Neuronal stem cell (in vitro differentiated cells): Measurements from ENCODE around the gene SPACA7. TPM values are rescaled to one million over a fixed set of nuclear protein-coding genes. Genes with fewer than 3 reads are reported as not detected.

ENCODE experiments used
- DNase-seq: peaks from one replicate; pipeline ENCODE4 v3.0.0-alpha.2; 2013; ENCODE audit warnings: low spot score
- H2AFZ ChIP-seq: one replicate; pipeline ENCODE4 v1.6.1; 2013; ENCODE audit warnings: mild to moderate bottlenecking, low read length, inconsistent platforms
- H2AK5ac ChIP-seq: 2 replicates; pipeline ENCODE4 v1.6.1; 2013; ENCODE audit warnings: low read depth, mild to moderate bottlenecking, inconsistent platforms, low read length, moderate library complexity, mixed read lengths
- H2BK120ac ChIP-seq: 2 replicates; pipeline ENCODE4 v1.6.1; 2013; ENCODE audit warnings: low read depth, mild to moderate bottlenecking, inconsistent platforms, low read length, moderate library complexity, mixed read lengths
- H2BK12ac ChIP-seq: one replicate; pipeline ENCODE4 v1.6.1; 2013; ENCODE audit warnings: low read length, inconsistent platforms
- H2BK15ac ChIP-seq: 2 replicates; pipeline ENCODE4 v1.6.1; 2013; ENCODE audit warnings: mild to moderate bottlenecking, low read length, inconsistent platforms, mixed read lengths
- H2BK5ac ChIP-seq: one replicate; pipeline ENCODE4 v1.6.1; 2013; ENCODE audit warnings: inconsistent platforms, mild to moderate bottlenecking, low read length, moderate library complexity
- H3K14ac ChIP-seq: one replicate; pipeline ENCODE4 v1.6.1; 2013; ENCODE audit warnings: low read length, inconsistent platforms
- H3K18ac ChIP-seq: 2 replicates; pipeline ENCODE4 v1.6.1; 2013; ENCODE audit warnings: low read length, inconsistent platforms
- H3K23ac ChIP-seq: 2 replicates; pipeline ENCODE4 v1.6.1; 2013; ENCODE audit warnings: low read depth, mild to moderate bottlenecking, mixed read lengths, low read length, inconsistent platforms; ENCODE audit not compliant: poor library complexity
- H3K27ac ChIP-seq: replicated peaks from 3 replicates; pipeline ENCODE4 v1.5.1; 2013; ENCODE audit warnings: low read length, inconsistent platforms
- H3K27me3 ChIP-seq, 3 experiments: 2 replicates each; pipeline ENCODE4 v1.6.1; 2013; ENCODE audit warnings: low read length in 3 of 3, mild to moderate bottlenecking in 2 of 3, inconsistent platforms in 1 of 3, low read depth in 1 of 3, mixed read lengths in 1 of 3, moderate library complexity in 1 of 3; ENCODE audit not compliant: control insufficient read depth in 3 of 3, insufficient read depth in 3 of 3
- H3K36me3 ChIP-seq, 2 donors: replicated peaks in 1 of 2; 2 replicates each; pipeline ENCODE4 v1.6.1; 2013; ENCODE audit warnings: low read length in 2 of 2; ENCODE audit not compliant: control insufficient read depth in 2 of 2, insufficient read depth in 2 of 2
- H3K4ac ChIP-seq: 2 replicates; pipeline ENCODE4 v1.6.1; 2013; ENCODE audit warnings: inconsistent platforms, mild to moderate bottlenecking, low read length, moderate library complexity
- H3K4me1 ChIP-seq, 2 donors: 1 replicate in 1 of 2; 2 replicates in 1 of 2; pipeline ENCODE4 v1.6.1; 2013; ENCODE audit warnings: low read length in 2 of 2, low read depth in 1 of 2; ENCODE audit not compliant: control insufficient read depth in 2 of 2, insufficient read depth in 1 of 2
- H3K4me2 ChIP-seq: one replicate; pipeline ENCODE4 v1.6.1; 2013; ENCODE audit warnings: mild to moderate bottlenecking, low read length, inconsistent platforms; ENCODE audit not compliant: insufficient read depth, poor library complexity, severe bottlenecking
- H3K4me3 ChIP-seq, 2 donors: 2 replicates each; pipeline ENCODE4 v1.5.1; 2013; ENCODE audit warnings: low read length in 2 of 2, mild to moderate bottlenecking in 2 of 2, inconsistent platforms in 1 of 2, moderate library complexity in 1 of 2
- H3K79me1 ChIP-seq: one replicate; pipeline ENCODE4 v1.6.1; 2013; ENCODE audit warnings: low read depth, mild to moderate bottlenecking, inconsistent platforms, low read length, moderate library complexity
- H3K9ac ChIP-seq: one replicate; pipeline ENCODE4 v1.6.1; 2013; ENCODE audit warnings: mild to moderate bottlenecking, low read depth, low read length, inconsistent platforms; ENCODE audit not compliant: poor library complexity
- H3K9me3 ChIP-seq, 2 donors: replicated peaks in 1 of 2; 2 replicates each; pipeline versions ENCODE3 to v1.6.1; 2013; ENCODE audit warnings: low read length in 2 of 2, mild to moderate bottlenecking in 2 of 2, inconsistent platforms in 1 of 2, low read depth in 1 of 2, mixed read lengths in 1 of 2, moderate library complexity in 1 of 2; ENCODE audit not compliant: control insufficient read depth in 2 of 2, insufficient read depth in 1 of 2
- H4K8ac ChIP-seq: one replicate; pipeline ENCODE4 v1.6.1; 2013; ENCODE audit warnings: low read depth, mild to moderate bottlenecking, inconsistent platforms, low read length, moderate library complexity
- H4K91ac ChIP-seq: one replicate; pipeline ENCODE4 v1.6.1; 2013; ENCODE audit warnings: low read length, low read depth, mild to moderate bottlenecking, inconsistent platforms; ENCODE audit not compliant: poor library complexity
- WGBS, 2 donors: extraction: QIAGEN DNeasy Blood & Tissue Kit; methylation state at CpG; one replicate each; pipeline ENCODE4 v1.1.7; 2013; ENCODE audit warnings: missing lambda C conversion rate in 2 of 2, mixed read lengths in 1 of 2; ENCODE audit not compliant: insufficient read length in 2 of 2, insufficient replicate concordance in 1 of 2; ENCODE audit errors: extremely low coverage in 2 of 2; 5-methylcytosine and 5-hydroxymethylcytosine counted together
- polyA plus RNA-seq, 2 experiments: library from polyadenylated mRNA; stranded (reverse); fragments of 200-250 nt; gene quantifications; one replicate each; pipeline ENCODE4 v1.2.3, GENCODE V29; 2013

Gene SPACA7, protein sequence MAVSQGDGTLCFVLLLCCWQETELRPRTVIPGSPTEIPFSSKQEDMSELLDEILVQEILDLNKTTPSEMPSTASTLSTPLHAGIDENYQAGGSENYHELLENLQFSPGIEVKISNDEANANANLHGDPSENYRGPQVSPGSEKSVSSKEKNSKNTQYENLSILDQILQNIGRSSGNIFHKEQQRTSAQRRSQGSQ
- polyA plus RNA-seq (2013, experiment 1 of 2), result not detected
- not detected for polyA plus RNA-seq (2013, experiment 2 of 2)

DNA sequence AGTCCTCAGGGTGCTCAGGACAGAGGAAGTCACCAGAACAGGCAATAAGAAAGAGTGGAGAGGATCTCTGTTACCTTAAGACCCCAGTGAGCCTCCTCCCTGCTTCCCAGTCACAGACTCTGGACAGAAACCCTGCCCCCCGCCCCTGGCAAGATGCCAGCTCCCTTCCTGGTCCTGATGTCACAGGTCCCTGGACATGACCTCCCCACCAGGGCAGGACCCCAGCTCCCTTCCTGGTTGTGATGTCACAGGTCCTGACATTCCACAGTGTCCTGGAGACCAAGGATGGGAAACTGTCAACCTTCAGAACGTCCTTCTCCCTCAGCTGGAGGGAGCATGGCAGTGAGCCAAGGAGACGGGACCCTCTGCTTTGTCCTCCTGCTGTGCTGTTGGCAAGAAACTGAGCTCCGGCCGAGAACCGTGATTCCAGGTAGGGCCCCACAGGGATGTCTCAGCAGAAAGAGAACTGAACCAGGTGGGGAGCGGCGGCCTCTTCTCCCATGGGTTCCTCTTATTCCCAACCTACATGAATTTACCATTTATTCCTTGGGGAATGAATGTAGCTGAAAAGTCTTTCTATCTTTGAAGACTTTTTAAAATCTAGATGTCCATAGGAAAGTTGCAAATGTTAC lies at the start of gene SPACA7:
SPACA7 (plus strand) TSS at position 306 of the 632 bp plus-strand sequence; CDS start at position 337, 31 bp downstream.
- Histone ChIP-seq H3K18ac (peak within 1 kb of the TSS; percentile 44), H3K36me3 (no peaks in the 10 kb centered on the region), H4K91ac (no peak within 1 kb of the TSS), H3K4me3 (no peak within 1 kb of the TSS), H3K4ac (no peak within 1 kb of the TSS), H2BK12ac (no peak within 1 kb of the TSS), H3K9ac (no peak within 1 kb of the TSS), H3K4me1 (no peaks in the 10 kb centered on the region), H2AK5ac (no peak within 1 kb of the TSS), H3K27me3 (peaks cover 0 to 2% (median 0%) of the 10 kb centered on the region in 3 experiments), H4K8ac (no peak within 1 kb of the TSS), H2AFZ (no peak within 1 kb of the TSS), H2BK15ac (no peak within 1 kb of the TSS), H2BK5ac (no peak within 1 kb of the TSS), H3K4me2 (no peak within 1 kb of the TSS), H3K79me1 (no peaks in the 10 kb centered on the region), H3K14ac (no peak within 1 kb of the TSS), H3K9me3 (peaks cover 0 to 3% of the 10 kb centered on the region in 2 donors), H2BK120ac (no peak within 1 kb of the TSS), H3K23ac (no peak within 1 kb of the TSS), H3K27ac (no peak within 1 kb of the TSS)
- no peak for DNase-seq
- WGBS, 2 donors, result no CpG with 5 or more reads among the region's 8 CpGs

DNA sequence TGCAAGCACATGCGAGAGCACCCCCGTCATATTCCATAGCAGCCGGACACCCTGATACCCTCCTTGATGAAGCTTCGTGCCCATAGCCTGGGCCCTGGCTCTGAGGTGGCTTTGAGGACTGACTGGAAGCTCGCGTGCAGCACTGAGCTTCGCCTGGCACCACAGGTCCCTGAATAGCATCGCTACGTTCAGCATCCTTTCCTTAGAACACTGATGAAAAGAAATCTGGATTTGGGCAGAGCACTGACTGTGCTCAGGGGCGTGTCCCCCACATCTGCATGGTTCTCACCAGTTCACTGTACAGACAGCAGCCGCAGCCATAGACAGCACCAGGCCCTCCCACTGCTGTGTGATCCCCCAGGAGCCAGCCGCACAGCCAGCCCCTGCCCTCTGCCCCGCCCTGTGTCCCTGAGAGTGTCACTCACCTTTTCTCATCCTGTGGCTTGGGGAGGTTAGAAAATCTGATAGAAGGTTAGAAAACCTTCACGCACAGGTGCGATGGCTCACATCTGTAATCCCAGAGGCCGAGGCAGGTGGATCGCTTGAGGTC lies 49.3 kb upstream of the SPACA7 start:
- no peak overlapping the region for H2AFZ ChIP-seq
- H4K8ac ChIP-seq, result no peak overlapping the region
- H3K4me3 ChIP-seq, result no peak overlapping the region
- peak overlapping the region; percentile 34 for H4K91ac ChIP-seq
- peaks cover 0 to 3% of the 10 kb centered on the region in 2 donors for H3K9me3 ChIP-seq
- peak overlapping the region; percentile 96 for H2BK15ac ChIP-seq
- no peak overlapping the region for H3K9ac ChIP-seq
- no peak overlapping the region for H3K4ac ChIP-seq
- no peak overlapping the region for H3K23ac ChIP-seq
- H2AK5ac ChIP-seq, result peak overlapping the region; percentile 15
- no peak overlapping the region for H3K4me2 ChIP-seq
- H2BK12ac ChIP-seq, result peak overlapping the region; percentile 60
- peaks cover 6 to 9% of the 10 kb centered on the region in 2 donors for H3K4me1 ChIP-seq
- H2BK5ac ChIP-seq, result no peak overlapping the region
- H3K27me3 ChIP-seq, result peaks cover 0 to 3% (median 0%) of the 10 kb centered on the region in 3 experiments
- DNase-seq, result no peak
- no peaks in the 10 kb centered on the region for H3K36me3 ChIP-seq
- no CpG with 5 or more reads among the region's 17 CpGs for WGBS, 2 donors
- no peaks in the 10 kb centered on the region for H3K79me1 ChIP-seq
- H3K27ac ChIP-seq, result no peak overlapping the region
- H3K18ac ChIP-seq, result peak overlapping the region; percentile 95
- H2BK120ac ChIP-seq, result no peak overlapping the region
- H3K14ac ChIP-seq, result no peak overlapping the region

DNA sequence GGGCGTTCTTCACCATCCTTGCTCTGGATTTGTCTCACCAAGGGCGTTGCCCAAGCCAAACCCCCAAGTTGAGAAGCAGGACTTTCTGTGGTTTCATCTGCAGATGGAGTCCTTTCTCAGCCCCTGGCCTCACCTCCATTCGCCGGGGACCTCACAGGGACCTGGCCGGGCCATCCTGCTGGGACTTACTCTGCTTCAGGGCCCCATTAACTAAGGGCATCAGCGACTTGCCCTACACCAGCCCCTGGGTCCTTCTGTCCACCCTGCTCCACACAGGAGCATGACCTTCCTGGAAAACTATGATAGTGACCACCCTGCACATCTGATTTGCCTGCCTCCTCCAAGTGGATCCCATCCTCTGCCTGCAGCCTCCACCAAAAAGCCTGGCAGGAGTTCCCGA lies 47.2 kb upstream of the SPACA7 start:
- Histone ChIP-seq H2BK120ac (no peak overlapping the region), H3K9ac (no peak overlapping the region), H3K4me1 (peaks cover 6 to 19% of the 10 kb centered on the region in 2 donors), H4K91ac (no peak overlapping the region), H3K4me2 (no peak overlapping the region), H2BK12ac (no peak overlapping the region), H3K9me3 (peaks cover 0 to 13% of the 10 kb centered on the region in 2 donors), H3K36me3 (no peaks in the 10 kb centered on the region), H3K79me1 (no peaks in the 10 kb centered on the region), H3K27me3 (peaks cover 0 to 3% (median 0%) of the 10 kb centered on the region in 3 experiments), H2BK15ac (no peak overlapping the region), H3K23ac (no peak overlapping the region), H3K4me3 (no peak overlapping the region), H2AK5ac (peak overlapping the region; percentile 91), H4K8ac (peak overlapping the region; percentile 19), H3K4ac (no peak overlapping the region), H2BK5ac (peak overlapping the region; percentile 0), H3K18ac (peak overlapping the region; percentile 79), H3K27ac (no peak overlapping the region), H3K14ac (no peak overlapping the region), H2AFZ (no peak overlapping the region)
- DNase-seq, result no peak
- no CpG with 5 or more reads among the region's 7 CpGs for WGBS, 2 donors

DNA sequence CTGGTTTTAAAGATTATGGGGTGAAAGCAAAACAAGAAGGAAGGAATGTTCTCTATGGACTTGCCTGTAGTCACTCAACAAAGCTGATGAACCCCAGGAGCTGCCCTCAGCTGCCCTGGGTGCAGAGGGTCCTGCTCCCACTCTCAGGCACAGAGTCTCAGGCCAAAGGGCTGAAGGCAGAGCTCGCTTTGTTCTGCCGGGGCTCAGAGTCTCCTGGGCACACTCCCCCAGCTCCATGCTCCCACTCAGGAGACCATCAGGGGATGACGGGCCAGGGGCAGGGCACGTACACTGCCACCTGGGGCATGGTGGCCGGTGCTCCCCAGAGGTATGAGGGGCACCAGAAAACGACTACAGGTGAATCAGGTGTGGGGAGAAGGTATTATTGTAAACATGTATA lies 46.8 kb upstream of the SPACA7 start:
- Histone ChIP-seq H3K79me1 (no peaks in the 10 kb centered on the region), H3K4me1 (peaks cover 6 to 19% of the 10 kb centered on the region in 2 donors), H3K14ac (no peak overlapping the region), H4K91ac (no peak overlapping the region), H3K9me3 (peaks cover 1 to 13% of the 10 kb centered on the region in 2 donors), H4K8ac (no peak overlapping the region), H3K36me3 (no peaks in the 10 kb centered on the region), H3K27me3 (peaks cover 0 to 3% (median 0%) of the 10 kb centered on the region in 3 experiments), H3K27ac (no peak overlapping the region), H3K4me2 (no peak overlapping the region), H3K4ac (no peak overlapping the region), H2BK120ac (no peak overlapping the region), H2BK12ac (no peak overlapping the region), H2AFZ (no peak overlapping the region), H3K9ac (peak overlapping the region; percentile 7), H3K23ac (no peak overlapping the region), H2AK5ac (peak overlapping the region; percentile 91), H2BK5ac (peak overlapping the region; percentile 0), H2BK15ac (peak overlapping the region; percentile 68), H3K4me3 (no peak overlapping the region), H3K18ac (peak overlapping the region; percentile 82)
- WGBS, 2 donors, result no CpG with 5 or more reads among the region's 6 CpGs
- DNase-seq, result no peak
